Measurements from ENCODE around the gene RAPGEF2. TPM values are rescaled to one million over a fixed set of nuclear protein-coding genes. Genes with fewer than 3 reads are reported as not detected.
"Not testable (repeated sequence)": the region's sequence is repeated elsewhere in the genome, so short reads cannot be mapped to it uniquely, and the experiment has no call there.

Gene RAPGEF2
- total RNA-seq, 1 donor from 2014 or later, result 46.7 TPM

GRCh38 chr4:159071969-159072765 is 30.7 kb upstream of the RAPGEF2 start:
- no peak for TF ChIP-seq CTCF (IDR thresholded peaks at IDR 0.05; ENCODE audit: unreplicated experiment)
- Mint-ChIP-seq H3K9me3 (no peaks in the 10 kb centered on the region), H3K27ac (no peak overlapping the region), H3K27me3 (ENCODE audit: low read depth) (no peaks in the 10 kb centered on the region), H3K36me3 (no peaks in the 10 kb centered on the region), H3K4me1 (peaks cover 2% of the 10 kb centered on the region), H3K4me3 (no peak overlapping the region)
- no peak for DNase-seq (ENCODE audit: low spot score in 2 of 2, unreplicated experiment in 2 of 2)

GRCh38 chr4:159075531-159075932 is 27.3 kb upstream of the RAPGEF2 start:
- H3K4me1 Mint-ChIP-seq, result no peaks in the 10 kb centered on the region
- no peak overlapping the region for H3K4me3 Mint-ChIP-seq
- no peak overlapping the region for H3K27ac Mint-ChIP-seq
- H3K9me3 Mint-ChIP-seq, result no peaks in the 10 kb centered on the region
- no peak for TF ChIP-seq CTCF (IDR thresholded peaks at IDR 0.05; ENCODE audit: unreplicated experiment)
- H3K27me3 Mint-ChIP-seq (ENCODE audit: low read depth), result no peaks in the 10 kb centered on the region
- H3K36me3 Mint-ChIP-seq, result no peaks in the 10 kb centered on the region
- no peak for DNase-seq (ENCODE audit: low spot score in 2 of 2, unreplicated experiment in 2 of 2)

- not testable (repeated sequence) for H3K27me3 Mint-ChIP-seq (ENCODE audit: low read depth); DNase-seq (ENCODE audit: low spot score in 2 of 2, unreplicated experiment in 2 of 2); H3K4me3 Mint-ChIP-seq; H3K4me1 Mint-ChIP-seq; H3K9me3 Mint-ChIP-seq; H3K36me3 Mint-ChIP-seq; H3K27ac Mint-ChIP-seq
Observed at GRCh38 chr4:159077018-159077417, 25.9 kb upstream of the RAPGEF2 start.

GRCh38 chr4:159077702-159078495 is 25.0 kb upstream of the RAPGEF2 start:
- H3K9me3 Mint-ChIP-seq, result no peaks in the 10 kb centered on the region
- no peaks in the 10 kb centered on the region for H3K27me3 Mint-ChIP-seq (ENCODE audit: low read depth)
- no peaks in the 10 kb centered on the region for H3K4me1 Mint-ChIP-seq
- DNase-seq (ENCODE audit: low spot score in 2 of 2, unreplicated experiment in 2 of 2), result no peak
- H3K27ac Mint-ChIP-seq, result no peak overlapping the region
- TF ChIP-seq CTCF (IDR thresholded peaks at IDR 0.05; ENCODE audit: unreplicated experiment), result no peak
- H3K4me3 Mint-ChIP-seq, result no peak overlapping the region
- no peaks in the 10 kb centered on the region for H3K36me3 Mint-ChIP-seq

GRCh38 chr4:159079074-159079473 is 23.8 kb upstream of the RAPGEF2 start:
- TF ChIP-seq CTCF (IDR thresholded peaks at IDR 0.05; ENCODE audit: unreplicated experiment), result no peak
- Mint-ChIP-seq H3K27me3 (ENCODE audit: low read depth) (no peaks in the 10 kb centered on the region), H3K4me3 (no peak overlapping the region), H3K9me3 (no peaks in the 10 kb centered on the region), H3K36me3 (no peaks in the 10 kb centered on the region), H3K27ac (no peak overlapping the region), H3K4me1 (no peaks in the 10 kb centered on the region)
- no peak for DNase-seq (ENCODE audit: low spot score in 2 of 2, unreplicated experiment in 2 of 2)

- H3K27ac Mint-ChIP-seq, result no peak overlapping the region
- no peak for TF ChIP-seq CTCF (IDR thresholded peaks at IDR 0.05; ENCODE audit: unreplicated experiment)
- H3K36me3 Mint-ChIP-seq, result no peaks in the 10 kb centered on the region
- H3K4me3 Mint-ChIP-seq, result no peak overlapping the region
- no peak for DNase-seq (ENCODE audit: low spot score in 2 of 2, unreplicated experiment in 2 of 2)
- peaks cover 5% of the 10 kb centered on the region for H3K9me3 Mint-ChIP-seq
- no peaks in the 10 kb centered on the region for H3K27me3 Mint-ChIP-seq (ENCODE audit: low read depth)
- H3K4me1 Mint-ChIP-seq, result no peaks in the 10 kb centered on the region
Observed at GRCh38 chr4:159086606-159087005, 16.3 kb upstream of the RAPGEF2 start.

Measured in mesothelial cell of epicardium (in vitro differentiated cells).